ENCODE measurements around the gene VEZF1.
A peak's percentile ranks its signal among the peaks of the same experiment; 100 is the strongest.

The VEZF1 gene

GRCh38 chr17:57987581-57988300, at the start of gene VEZF1:
TSS of gene VEZF1 (minus strand) at chr17:57988254. CDS start at chr17:57988111, 143 bp downstream.
- DNase-seq (ENCODE audit: low read depth) = peak; percentile 56

GRCh38 chr17:58032691-58033415, 44.8 kb upstream of the VEZF1 start:
- DNase-seq (ENCODE audit: low read depth) = no peak

GRCh38 chr17:58028578-58028977, 40.5 kb upstream of the VEZF1 start:
- no peak for DNase-seq (ENCODE audit: low read depth)

- DNase-seq (ENCODE audit: low read depth) = no peak
These were observed 32.3 kb upstream of the VEZF1 start for GRCh38 chr17:58020401-58020800.

DNA sequence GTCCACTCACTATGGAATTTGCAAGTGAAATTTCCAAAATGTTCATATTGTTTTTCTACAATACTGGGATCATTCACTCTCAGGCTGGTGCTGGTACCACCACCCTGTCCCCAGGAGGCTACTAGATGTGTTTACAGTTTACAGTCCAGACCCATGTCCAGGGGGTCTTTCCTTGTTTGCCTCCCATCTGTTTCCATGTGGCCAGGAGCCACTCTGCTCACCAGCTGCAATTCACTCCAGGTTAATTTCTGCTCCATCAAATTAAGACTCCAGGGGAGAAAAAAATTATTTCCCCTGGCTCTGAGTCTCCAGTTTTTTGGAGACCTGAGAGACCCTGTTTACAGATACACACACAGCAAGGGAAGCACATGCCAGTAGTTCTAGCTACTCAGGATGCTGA, 31.5 kb upstream of the VEZF1 start:
- DNase-seq (ENCODE audit: low read depth) = no peak

DNA sequence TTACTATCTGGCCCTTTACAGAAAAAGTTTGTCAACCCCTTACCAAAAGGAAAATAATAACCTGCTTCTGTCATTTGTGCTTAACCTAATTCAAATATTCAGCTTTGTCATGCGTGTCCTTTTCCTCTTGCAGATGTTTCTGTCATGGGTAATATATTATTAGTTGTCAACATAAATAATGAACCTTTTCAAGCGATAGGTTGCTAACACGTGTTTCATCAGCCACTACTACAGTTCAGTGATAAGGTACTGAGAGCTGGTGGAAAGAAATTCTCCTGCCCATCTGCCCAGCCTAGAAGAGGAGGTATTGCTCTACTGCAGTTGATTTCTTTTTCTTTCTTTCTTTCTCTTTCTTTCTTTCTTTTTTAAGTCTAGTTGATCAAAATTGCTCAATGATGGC, 31.0 kb upstream of the VEZF1 start:
- DNase-seq (ENCODE audit: low read depth) = no peak

DNA sequence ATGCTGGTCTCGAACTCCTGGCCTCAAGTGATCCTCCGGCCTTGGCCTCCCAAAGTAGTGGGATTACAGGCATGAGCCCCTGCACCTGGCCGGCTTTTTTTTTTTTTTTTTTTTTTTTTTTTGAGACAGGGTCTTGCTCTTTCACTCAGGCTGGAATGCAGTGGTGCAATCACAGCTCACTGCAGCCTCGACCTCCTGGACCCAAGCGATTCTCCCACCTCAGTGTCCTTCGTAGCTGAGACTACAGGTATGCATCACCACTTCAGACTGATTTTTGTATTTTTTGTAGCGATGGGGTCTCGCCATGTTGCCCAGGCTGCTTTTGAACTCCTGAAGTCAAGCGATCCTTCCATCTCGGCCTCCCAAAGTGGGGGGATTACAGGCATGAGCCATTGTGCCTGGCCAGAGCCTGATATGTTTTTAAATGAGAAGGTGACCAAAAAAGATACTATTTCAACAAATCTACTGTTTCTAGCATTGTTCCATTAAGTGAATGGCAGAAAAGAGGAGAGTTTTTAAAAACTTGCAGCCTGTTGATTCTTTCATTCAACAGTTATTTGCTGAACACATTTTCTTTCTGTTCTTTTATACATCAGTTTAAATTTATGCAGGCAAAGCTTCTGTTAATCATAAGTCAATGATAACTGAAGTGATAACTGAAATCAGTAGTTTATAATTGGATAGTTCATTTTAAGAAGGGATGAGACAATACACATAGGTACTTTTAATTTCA, 22.2 kb upstream of the VEZF1 start:
- no peak for DNase-seq (ENCODE audit: low read depth)

DNA sequence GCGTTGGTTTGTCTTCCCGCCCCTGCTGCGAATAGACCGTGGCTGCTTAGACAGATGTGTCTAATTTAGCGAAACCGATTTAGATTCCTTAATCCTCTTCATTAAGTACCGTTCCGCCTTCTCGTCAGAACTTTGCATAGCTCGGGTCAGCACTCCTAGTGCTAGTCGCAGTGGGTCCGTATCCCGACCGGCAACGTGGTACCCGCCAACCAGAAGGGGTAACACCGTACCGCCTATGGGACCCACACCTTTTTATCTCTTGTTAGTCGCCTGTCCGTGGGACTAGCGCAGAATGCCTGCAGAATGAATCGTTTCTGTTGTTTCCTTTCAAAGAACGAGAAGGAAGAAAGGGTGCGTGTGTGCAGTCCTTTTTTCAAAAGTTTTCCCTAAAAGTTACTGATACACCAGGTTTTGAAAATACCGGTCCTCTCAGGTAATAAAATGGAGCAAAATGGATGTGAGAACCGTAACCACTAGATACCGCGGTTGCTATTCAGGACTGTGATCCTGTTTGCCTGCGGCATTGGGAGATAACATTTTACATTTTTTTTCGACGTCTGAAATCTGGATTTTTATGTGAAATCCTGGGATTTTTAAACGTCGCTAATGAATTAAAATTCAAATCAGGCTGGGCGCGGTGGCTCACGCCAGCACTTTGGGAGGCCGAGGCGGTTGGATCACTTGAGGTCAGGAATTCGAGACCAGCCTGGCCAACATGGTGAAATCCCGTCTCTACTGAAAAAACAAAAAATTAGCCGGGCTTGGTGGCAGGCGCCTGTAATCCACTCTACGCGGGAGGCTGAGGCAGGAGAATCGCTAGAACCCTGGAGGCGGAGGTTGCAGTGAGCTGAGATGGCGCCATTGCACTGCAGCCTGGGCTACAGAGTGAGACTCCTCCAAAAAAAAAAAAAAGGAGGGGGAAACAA, 20.0 kb upstream of the VEZF1 start:
- DNase-seq (ENCODE audit: low read depth) = no peak

DNA sequence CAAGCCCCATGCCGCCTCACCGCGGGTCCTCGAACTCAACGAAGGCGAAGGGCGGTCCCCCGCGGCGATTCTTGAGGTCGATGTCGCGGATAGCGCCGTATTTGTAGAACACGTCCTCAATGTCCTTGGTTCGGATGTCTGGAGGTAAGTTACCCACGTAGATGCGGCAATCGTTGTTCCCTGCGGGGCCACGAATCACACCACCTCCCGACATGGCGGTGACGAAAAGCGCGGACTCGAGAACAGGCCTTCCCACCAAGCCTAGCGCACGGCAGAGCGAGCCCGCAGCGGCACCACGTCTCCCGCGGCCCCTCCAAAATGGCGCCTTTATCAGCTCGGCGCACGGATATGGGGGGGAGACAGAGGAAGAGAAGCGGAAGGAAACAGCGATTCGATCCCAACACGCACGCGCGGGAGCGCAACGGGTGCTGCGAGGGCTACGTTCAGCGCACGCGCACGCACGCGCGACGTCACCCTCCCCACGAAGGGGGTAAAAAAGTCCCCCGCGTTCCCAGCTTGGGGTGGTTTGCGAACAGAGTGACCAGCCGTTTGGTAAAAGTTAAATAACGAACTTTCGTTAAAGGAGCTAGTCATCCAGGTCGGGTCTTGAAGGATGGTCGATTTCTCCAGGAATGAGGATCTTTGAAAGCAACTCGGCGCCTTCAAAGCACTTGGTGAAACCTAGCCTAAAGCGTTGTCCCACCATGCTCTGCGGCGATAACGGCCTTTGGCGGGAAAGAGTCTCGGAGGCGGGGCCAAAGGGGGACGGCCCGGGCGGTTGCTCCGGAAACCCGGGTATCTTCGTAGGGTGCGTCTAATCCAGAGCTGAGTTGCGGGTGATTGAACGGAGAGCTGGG, 19.1 kb upstream of the VEZF1 start, which contains the start of gene SRSF1:
Gene SRSF1 (minus strand): TSS at position 323 of the 857 bp plus-strand sequence. CDS start 109 bp downstream, at position 214.
- DNase-seq (ENCODE audit: low read depth) = peak; percentile 94

DNA sequence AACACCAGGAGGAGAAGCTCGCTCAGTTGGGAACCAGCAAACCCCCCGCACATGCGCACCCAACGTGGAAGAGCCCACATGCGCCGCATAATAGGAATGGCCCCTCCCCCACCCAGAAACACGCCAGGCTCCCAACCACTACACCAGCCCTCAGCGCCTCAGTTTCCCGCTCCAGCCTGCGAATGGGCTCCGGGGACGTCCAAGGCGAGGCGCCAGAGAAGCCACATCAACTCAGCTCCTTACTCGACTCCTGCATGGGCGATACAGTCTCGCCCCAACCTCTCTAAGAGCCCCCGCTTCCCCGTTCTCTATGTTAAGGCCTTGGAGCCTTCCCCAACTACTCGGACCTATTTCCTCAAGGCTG, 18.5 kb upstream of the VEZF1 start:
- DNase-seq (ENCODE audit: low read depth) = peak; percentile 50

- DNase-seq (ENCODE audit: low read depth) = no peak
These were observed 17.9 kb upstream of the VEZF1 start for GRCh38 chr17:58005728-58006559.

- DNase-seq (ENCODE audit: low read depth) = no peak
These were observed 17.1 kb upstream of the VEZF1 start for GRCh38 chr17:58005031-58005727.

DNA sequence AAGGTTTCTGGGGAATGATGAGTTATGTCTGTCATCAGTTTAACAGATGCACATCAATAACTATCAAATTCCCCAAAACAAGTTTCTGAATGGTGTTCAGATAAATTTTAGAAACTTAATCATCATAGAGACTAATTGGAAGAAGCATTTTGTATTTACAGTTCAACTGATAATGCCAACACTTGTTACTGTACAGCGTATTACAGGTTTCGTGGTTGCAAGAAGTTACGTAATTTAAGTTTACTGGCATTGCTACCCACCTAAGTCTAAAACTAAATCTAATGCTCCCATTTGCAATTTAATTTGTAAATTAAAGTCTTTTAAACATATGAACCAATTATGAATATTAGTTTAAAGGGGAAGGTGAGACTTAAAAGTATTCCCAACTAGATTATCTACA, 16.0 kb upstream of the VEZF1 start:
- no peak for DNase-seq (ENCODE audit: low read depth)

- DNase-seq (ENCODE audit: low read depth) = no peak
These were observed 14.9 kb upstream of the VEZF1 start for GRCh38 chr17:58002973-58003372.

DNA sequence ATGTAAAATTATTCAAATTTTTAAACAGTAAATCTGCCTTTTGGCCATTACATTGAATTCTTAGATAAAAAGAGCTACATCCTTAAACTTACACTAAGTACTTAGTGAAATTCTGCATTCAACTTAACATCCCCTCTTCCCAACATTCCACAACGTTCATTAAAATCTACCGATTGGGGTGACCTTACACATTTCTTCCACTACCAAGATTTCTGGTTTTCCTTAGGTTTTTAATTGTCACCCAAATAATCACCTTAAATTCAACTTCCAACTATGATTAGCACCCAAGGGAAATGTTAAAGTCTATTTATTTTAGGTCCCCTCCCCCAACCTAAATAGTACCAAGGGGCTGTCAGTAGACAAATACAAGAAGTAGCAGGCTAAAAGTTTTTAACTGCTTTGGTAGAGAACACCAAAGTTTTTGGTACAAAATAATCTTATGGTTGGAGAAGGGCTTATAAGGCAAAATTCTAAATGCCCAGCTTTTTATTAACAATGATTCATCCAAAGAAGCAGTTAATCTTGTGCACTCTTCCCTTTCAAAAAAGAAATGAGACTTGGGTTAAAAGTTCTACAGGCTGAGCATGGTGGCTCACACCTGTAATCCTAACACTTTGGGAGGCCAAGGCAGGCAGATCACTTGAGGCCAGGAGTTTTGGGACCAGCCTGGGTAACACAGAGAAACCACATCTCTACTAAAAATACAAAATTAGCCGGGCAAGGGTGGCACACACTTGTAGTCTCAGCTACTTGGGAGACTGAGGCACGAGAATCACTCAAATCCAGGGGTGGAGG, 14.3 kb upstream of the VEZF1 start:
- DNase-seq (ENCODE audit: low read depth) = no peak

DNA sequence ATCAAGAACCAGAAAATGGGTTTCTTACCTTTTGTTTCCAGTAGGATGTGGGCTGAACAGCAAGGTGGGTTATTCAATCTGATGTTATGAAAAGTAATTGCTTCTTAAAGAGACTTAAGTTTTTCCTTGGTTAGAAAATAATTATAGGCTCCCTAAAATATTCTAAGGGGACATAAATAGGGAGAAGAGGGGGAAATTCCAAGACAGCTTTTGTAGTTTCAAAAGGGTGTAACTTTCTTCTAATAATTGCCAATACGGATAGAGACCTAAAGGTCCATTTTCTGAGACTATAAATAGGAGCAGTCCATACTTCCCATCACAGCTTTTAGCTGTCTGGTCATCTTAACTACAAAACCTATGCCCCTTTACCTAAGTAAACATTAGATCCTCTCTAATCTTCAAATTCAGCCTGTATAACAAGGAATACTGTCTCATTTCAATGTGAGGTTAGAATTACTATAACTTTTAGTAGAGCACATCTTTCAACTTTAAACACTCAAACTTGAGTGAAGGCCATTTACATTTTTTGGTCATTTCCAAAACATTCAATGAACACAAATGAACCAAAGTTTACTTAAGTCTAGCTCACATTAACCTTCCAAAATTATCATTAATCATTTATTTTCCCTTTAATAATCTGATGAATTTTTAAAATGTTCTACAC, 13.5 kb upstream of the VEZF1 start:
- DNase-seq (ENCODE audit: low read depth) = no peak

- DNase-seq (ENCODE audit: low read depth) = no peak
These were observed 11.5 kb upstream of the VEZF1 start for GRCh38 chr17:57999496-58000017.
